Peyer's patch (tissue), 4 donors: ENCODE data around the gene CRLF2. TPM values are rescaled to one million over a fixed set of nuclear protein-coding genes. Genes with fewer than 3 reads are reported as not detected.

Source experiments
- DNase-seq, 3 donors: peaks; one replicate each; pipeline ENCODE4 v3.0.0-alpha.2; 2017 to 2019
- H3K27ac ChIP-seq, 4 donors: fragments of 200-600 bp; sonication (generic); one replicate each; pipeline ENCODE4 v1.5.1; 2016 to 2019
- H3K27me3 ChIP-seq, 2 donors: fragments of 200-600 bp; sonication (generic); one replicate each; pipeline ENCODE4 v1.5.1; 2019
- H3K36me3 ChIP-seq, 3 donors: fragments of 200-600 bp; sonication (generic); one replicate each; pipeline ENCODE4 v1.5.1; 2016 to 2019
- H3K4me1 ChIP-seq, 4 donors: fragments of 200-600 bp; sonication (generic); one replicate each; pipeline ENCODE4 v1.5.1; 2016 to 2019
- H3K4me3 ChIP-seq, 4 donors: fragments of 200-600 bp; sonication (generic); 1 replicate in 3 of 4; 2 replicates in 1 of 4; pipeline ENCODE4 v1.5.1; 2016 to 2019; ENCODE audit warnings: mild to moderate bottlenecking in 1 of 4
- H3K9me3 ChIP-seq, 4 donors: fragments of 200-600 bp; sonication (generic); one replicate each; pipeline ENCODE4 v1.5.1; 2016 to 2019; ENCODE audit warnings: mild to moderate bottlenecking in 1 of 4
- CTCF ChIP-seq, 6 experiments: fragments of 450-650 bp in 4 of 6; fragments of 200-600 bp in 2 of 6; sonication (generic) in 1 of 6; IDR thresholded peaks; one replicate each; pipeline ENCODE4 v1.5.1; 2017 to 2019; ENCODE audit warnings: antibody characterized with exemption in 6 of 6, mild to moderate bottlenecking in 3 of 6, moderate library complexity in 1 of 6
- POLR2A ChIP-seq, 2 donors: fragments of 450-650 bp; IDR thresholded peaks; one replicate each; pipeline ENCODE4 v1.5.1; 2017; ENCODE audit warnings: antibody characterized with exemption in 2 of 2, mild to moderate bottlenecking in 2 of 2, moderate library complexity in 2 of 2
- total RNA-seq, 4 donors: library from RNA; depleted of rRNA; stranded (reverse); fragments of >200 nt; gene quantifications; one replicate each; pipeline ENCODE4 v1.1.0, GENCODE V29; 2016

CRLF2 gene
- total RNA-seq, 4 donors from 2014 or later, result not detected

- DNase-seq, result peak in 1 of 3 donors; percentile 7
- Histone ChIP-seq H3K27ac (no peak overlapping the region), H3K4me3 (no peak overlapping the region), H3K36me3 (no peaks in the 10 kb centered on the region), H3K9me3 (no peaks in the 10 kb centered on the region), H3K4me1 (no peaks in the 10 kb centered on the region), H3K27me3 (no peaks in the 10 kb centered on the region)
- TF ChIP-seq POLR2A (IDR thresholded peaks at IDR 0.05) (no peak), CTCF (IDR thresholded peaks at IDR 0.05) (no peak)
Observed at GRCh38 chrX:1153940-1154339, 58.5 kb downstream of the CRLF2 start.

- TF ChIP-seq CTCF (IDR thresholded peaks at IDR 0.05), result no peak
- no peak for TF ChIP-seq POLR2A (IDR thresholded peaks at IDR 0.05)
- no peak overlapping the region for H3K27ac ChIP-seq
- H3K36me3 ChIP-seq, result no peaks in the 10 kb centered on the region
- H3K4me3 ChIP-seq, result no peak overlapping the region
- no peaks in the 10 kb centered on the region for H3K4me1 ChIP-seq
- no peaks in the 10 kb centered on the region for H3K27me3 ChIP-seq
- no peaks in the 10 kb centered on the region for H3K9me3 ChIP-seq
- peak in 1 of 3 donors; percentile 5 for DNase-seq
Observed at GRCh38 chrX:1152090-1152489, 60.4 kb downstream of the CRLF2 start.

GRCh38 chrX:1151378-1152077, 60.9 kb downstream of the CRLF2 start:
- H3K4me1 ChIP-seq, result no peaks in the 10 kb centered on the region
- TF ChIP-seq POLR2A (IDR thresholded peaks at IDR 0.05), result no peak
- no peak for TF ChIP-seq CTCF (IDR thresholded peaks at IDR 0.05)
- peak in 1 of 3 donors; percentile 36 for DNase-seq
- no peaks in the 10 kb centered on the region for H3K9me3 ChIP-seq
- H3K36me3 ChIP-seq, result no peaks in the 10 kb centered on the region
- H3K27ac ChIP-seq, result no peak overlapping the region
- H3K27me3 ChIP-seq, result no peaks in the 10 kb centered on the region
- no peak overlapping the region for H3K4me3 ChIP-seq

GRCh38 chrX:1150569-1151347, 61.7 kb downstream of the CRLF2 start:
- peak in 1 of 3 donors; percentile 15 for DNase-seq
- Histone ChIP-seq H3K4me3 (no peak overlapping the region), H3K4me1 (no peaks in the 10 kb centered on the region), H3K9me3 (no peaks in the 10 kb centered on the region), H3K27ac (no peak overlapping the region), H3K36me3 (no peaks in the 10 kb centered on the region), H3K27me3 (no peaks in the 10 kb centered on the region)
- TF ChIP-seq CTCF (IDR thresholded peaks at IDR 0.05) (no peak), POLR2A (IDR thresholded peaks at IDR 0.05) (no peak)

- peak in 1 of 3 donors; percentile 10 for DNase-seq
- Histone ChIP-seq H3K4me1 (no peaks in the 10 kb centered on the region), H3K4me3 (no peak overlapping the region), H3K27ac (no peak overlapping the region), H3K9me3 (no peaks in the 10 kb centered on the region), H3K27me3 (no peaks in the 10 kb centered on the region), H3K36me3 (no peaks in the 10 kb centered on the region)
- TF ChIP-seq POLR2A (IDR thresholded peaks at IDR 0.05) (no peak), CTCF (IDR thresholded peaks at IDR 0.05) (no peak)
Observed at GRCh38 chrX:1147611-1148515, 64.6 kb downstream of the CRLF2 start.
